GM06990 (cell line): Measurements from ENCODE around the gene ATP1A2.
A peak's percentile ranks its signal among the peaks of the same experiment; 100 is the strongest.

ENCODE experiments used
- DNase-seq: peaks from one replicate; pipeline ENCODE4 v3.0.0-alpha.2; 2011; ENCODE audit not compliant: insufficient read length; ENCODE audit errors: extremely low read depth
- H3K27me3 ChIP-seq: replicated peaks from 2 replicates; pipeline ENCODE4 v1.6.0; 2011; ENCODE audit warnings: low read length; ENCODE audit not compliant: control insufficient read depth, insufficient read depth
- H3K36me3 ChIP-seq: 2 replicates; pipeline ENCODE4 v1.5.1; 2011; ENCODE audit warnings: low read length; ENCODE audit not compliant: control insufficient read depth, insufficient read depth
- H3K4me3 ChIP-seq: replicated peaks from 2 replicates; pipeline ENCODE4 v1.5.1; 2011; ENCODE audit warnings: low read depth, mild to moderate bottlenecking, control low read depth, low read length
- CTCF ChIP-seq: IDR thresholded peaks from 2 replicates; pipeline ENCODE4 v1.5.1; 2011; ENCODE audit warnings: low read length, control low read depth, mild to moderate bottlenecking, inconsistent platforms; ENCODE audit not compliant: insufficient read depth, poor library complexity, severe bottlenecking

Gene ATP1A2

DNA sequence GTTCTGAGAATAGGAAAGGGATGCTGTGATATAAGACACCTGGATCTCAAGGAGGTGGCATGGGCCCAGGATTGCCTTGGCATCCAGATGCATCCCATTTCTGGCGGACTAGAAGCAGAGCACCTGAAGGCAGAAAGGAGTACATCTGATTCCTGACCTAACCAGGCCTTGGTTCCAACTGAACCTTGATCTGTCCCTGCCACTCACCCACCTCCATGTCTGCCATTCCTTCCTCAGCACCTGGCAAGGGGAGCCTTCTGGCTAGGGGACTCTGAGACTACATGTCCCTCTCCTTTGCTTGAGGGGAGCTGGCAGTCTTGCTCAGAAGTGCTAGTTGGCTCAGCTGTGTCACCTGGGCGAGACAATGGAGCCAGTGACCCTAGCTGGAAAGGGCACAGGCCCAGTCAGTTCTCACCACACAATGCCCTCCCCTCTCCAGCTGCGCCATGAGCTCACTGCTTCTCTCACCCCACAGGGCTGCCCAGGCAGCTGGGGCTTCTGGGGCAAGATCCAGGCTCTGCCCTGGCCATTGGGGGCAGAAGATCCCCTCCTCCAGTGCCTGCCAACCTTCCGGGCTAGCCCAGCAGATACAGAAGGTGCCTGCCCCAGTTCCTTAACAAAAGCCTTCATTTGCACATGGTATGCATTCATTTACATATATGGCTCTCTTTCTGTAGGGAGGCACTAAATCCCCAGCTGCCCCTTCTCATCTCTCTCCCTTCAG is 20.0 kb upstream of the ATP1A2 start:
- H3K27me3 ChIP-seq: no peaks in the 10 kb centered on the region
- H3K4me3 ChIP-seq: no peak overlapping the region
- H3K36me3 ChIP-seq: peaks cover 12% of the 10 kb centered on the region
- TF ChIP-seq CTCF: no peak
- DNase-seq: no peak

- TF ChIP-seq CTCF: no peak
- no peak for DNase-seq
- Histone ChIP-seq H3K36me3 (peaks cover 11% of the 10 kb centered on the region), H3K4me3 (no peak overlapping the region), H3K27me3 (no peaks in the 10 kb centered on the region)
Observed at GRCh38 chr1:160096274-160097116, 19.1 kb upstream of the ATP1A2 start.

- Histone ChIP-seq H3K27me3 (no peaks in the 10 kb centered on the region), H3K36me3 (peaks cover 8% of the 10 kb centered on the region), H3K4me3 (peak overlapping the region; percentile 82)
- no peak for TF ChIP-seq CTCF
- no peak for DNase-seq
Observed at GRCh38 chr1:160097151-160097910, 18.2 kb upstream of the ATP1A2 start.

DNA sequence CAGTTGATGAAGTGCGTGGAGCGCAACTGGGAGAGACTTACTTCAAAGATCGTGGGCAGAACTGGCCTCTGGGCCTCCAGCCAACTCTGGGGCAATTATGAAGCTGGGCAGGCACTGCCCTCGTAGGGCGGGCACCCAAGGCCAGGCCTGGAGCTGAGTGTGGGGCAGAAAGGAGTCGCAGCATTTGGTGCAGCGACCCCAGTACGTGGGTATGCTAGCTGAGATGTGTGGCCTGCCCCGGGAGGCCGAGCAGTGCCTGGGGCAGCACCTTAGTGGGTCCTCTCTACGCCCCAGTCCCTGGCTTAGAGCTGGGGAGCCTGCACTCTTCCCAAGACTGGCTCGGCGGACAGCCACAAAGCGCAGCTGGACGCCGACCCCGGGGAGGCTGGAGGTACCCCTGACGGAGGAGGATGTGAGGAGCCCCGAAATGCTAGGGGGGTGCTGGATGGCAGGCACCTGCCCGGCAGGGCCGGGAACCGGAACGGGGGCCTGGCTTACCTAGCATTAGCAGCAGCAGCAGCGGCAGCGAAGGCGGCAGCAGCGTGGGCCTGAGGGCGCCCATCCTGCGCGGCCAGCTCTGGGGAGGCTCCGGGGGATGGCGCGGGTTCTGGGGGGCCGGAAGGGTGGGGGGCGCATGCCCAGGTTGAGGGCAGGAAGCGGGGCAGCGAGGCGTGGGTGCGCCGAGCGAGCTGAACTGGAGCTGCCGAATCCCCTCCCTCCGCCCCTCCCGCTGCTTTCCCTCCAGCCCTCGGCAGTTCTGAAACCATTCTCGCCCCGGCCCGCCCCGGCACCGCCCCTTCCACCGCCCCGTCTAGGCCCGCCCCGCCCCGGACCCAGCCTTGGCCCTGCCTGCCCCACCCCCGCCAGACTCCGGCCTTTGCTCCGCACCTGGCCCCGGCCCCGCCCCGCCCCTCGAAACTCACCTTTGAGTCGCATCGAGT is 17.4 kb upstream of the ATP1A2 start, which contains the start of gene IGSF8:
Gene IGSF8, minus strand, starts transcription at position 709 of the 941 bp plus-strand sequence. Its CDS starts 147 bp downstream, at position 562.
- TF ChIP-seq CTCF: no peak
- peak within 1 kb of the TSS; percentile 82 for H3K4me3 ChIP-seq

More for the DNA sequence above, 17.4 kb upstream of the ATP1A2 start, which contains the start of gene IGSF8:
- H3K36me3 ChIP-seq: peaks cover 5% of the 10 kb centered on the region
- no peaks in the 10 kb centered on the region for H3K27me3 ChIP-seq
- DNase-seq: peak; percentile 91
